ENCODE data around the gene RASAL2. TPM values are rescaled to one million over a fixed set of nuclear protein-coding genes. Genes with fewer than 3 reads are reported as not detected.

RASAL2 gene
- total and polyA plus RNA-seq, 2 of the 13 experiments (the other 11 are each of a cell fraction or from before 2014, with no cell fraction given), result 5.4 to 5.9 TPM

- TF ChIP-seq ZNF746 (CRISPR knock-in tag; IDR thresholded peaks at IDR 0.05) (no peak), ZFP90 (CRISPR knock-in tag; IDR thresholded peaks at IDR 0.05; ENCODE audit: borderline replicate concordance) (no peak), ZNF691 (CRISPR knock-in tag; IDR thresholded peaks at IDR 0.05; ENCODE audit: borderline replicate concordance, low read depth) (no peak), HOXD1 (CRISPR knock-in tag; IDR thresholded peaks at IDR 0.05) (no peak), RNF2 (conservative IDR thresholded peaks at IDR 0.05; ENCODE audit: low read depth) (no peak), FOXP4 (CRISPR knock-in tag; IDR thresholded peaks at IDR 0.05) (no peak), GTF3A (CRISPR knock-in tag; conservative IDR thresholded peaks at IDR 0.05) (no peak)
Observed at GRCh38 chr1:178284058-178284457, 190.2 kb downstream of the RASAL2 start (continued).

GRCh38 chr1:178291166-178291565 lies 197.3 kb downstream of the RASAL2 start:
- in situ Hi-C loops (cut with HindIII; ENCODE audit: extremely low pct_ligation_motif_present, low pct_unique_long_range_greater_than_20kb) (loop anchor here (10.0 kb wide), 1 partner anchor 214 kb away; no protein-coding TSS in a partner anchor), intact Hi-C loops (cut with micrococcal nuclease; ENCODE audit: unreplicated experiment) (no loop called here)

More at GRCh38 chr1:178291166-178291565, 197.3 kb downstream of the RASAL2 start:
- no peaks in the 10 kb centered on the region for H4K20me1 ChIP-seq (ENCODE audit: insufficient read depth, low read length)
- 100% methylated on average over 1 of the region's 1 CpG for WGBS (ENCODE audit: low lambda C conversion rate)
- no peaks in the 10 kb centered on the region for H3K79me2 ChIP-seq (ENCODE audit: insufficient read depth, low read length)
- no peaks in the 10 kb centered on the region for H3K9me3 ChIP-seq (ENCODE audit: low read length)
- no peak overlapping the region for H3K4me2 ChIP-seq (ENCODE audit: low read depth, low read length)
- no peak overlapping the region for H3K4me3 ChIP-seq (replicated peaks in 1 of 3; ENCODE audit: insufficient read depth in 1 of 3, low read depth in 2 of 3, low read length in 3 of 3)
- BruUV-seq (replicated peaks), result no TSS peak
- POLR2A ChIA-PET, result no interaction called here
- ATAC-seq, result no peak
- no peaks in the 10 kb centered on the region for H3K36me3 ChIP-seq (replicated peaks in 1 of 2; ENCODE audit: control insufficient read depth in 1 of 2, insufficient read depth in 2 of 2, low read length in 2 of 2)
- H2AFZ ChIP-seq (ENCODE audit: low read length), result no peak overlapping the region
- CTCF ChIA-PET (ENCODE audit: low intra/inter-chr PET ratio, low total read pairs), result no interaction called here
- no peaks in the 10 kb centered on the region for H3K4me1 ChIP-seq (ENCODE audit: insufficient read depth, low read length)
- FAIRE-seq, result no peak
- H3K9ac ChIP-seq (ENCODE audit: insufficient read depth, low read depth, low read length), result no peak overlapping the region
- TF ChIP-seq ZNF569 (CRISPR knock-in tag; IDR thresholded peaks at IDR 0.05; ENCODE audit: borderline replicate concordance) (no peak), ZBTB46 (CRISPR knock-in tag; IDR thresholded peaks at IDR 0.05; ENCODE audit: borderline replicate concordance) (no peak), ATF7 (IDR thresholded peaks at IDR 0.05) (peak; percentile 92), ATF7 (CRISPR knock-in tag; IDR thresholded peaks at IDR 0.05) (no peak)
- no peak overlapping the region for H3K27ac ChIP-seq (ENCODE audit: extremely low read length, insufficient read depth, low read length)
- H3K27me3 ChIP-seq (ENCODE audit: control insufficient read depth in 1 of 2, insufficient read depth in 2 of 2, low read length in 2 of 2), result no peaks in the 10 kb centered on the region
- DNase-seq (ENCODE audit: low spot score), result no peak

Data from HepG2 (cell line).